DND-41 (cell line): Measurements from ENCODE around the gene TOMM34.
A peak's percentile ranks its signal among the peaks of the same experiment; 100 is the strongest.

Source experiments
- ATAC-seq: fragments of 200-7000 bp; cut with Tn5 transposase; 3 replicates; pipeline ENCODE4 v1.9.1; 2021; ENCODE audit warnings: low read depth; ENCODE audit not compliant: insufficient read depth
- DNase-seq: peaks from one replicate; pipeline ENCODE4 v3.0.0-alpha.2; 2020
- H2AFZ ChIP-seq: 2 replicates; pipeline ENCODE4 v1.6.0; 2012; ENCODE audit warnings: low read depth, low read length
- H3K27ac ChIP-seq: 2 replicates; pipeline ENCODE4 v1.5.1; 2012; ENCODE audit warnings: low read length, inconsistent platforms
- H3K27me3 ChIP-seq: fragments of 200-600 bp; sonication (generic); 2 replicates; pipeline ENCODE4 v1.6.0; 2012; ENCODE audit warnings: low read length, mild to moderate bottlenecking, inconsistent platforms; ENCODE audit not compliant: insufficient read depth, poor library complexity
- H3K36me3 ChIP-seq: 2 replicates; pipeline ENCODE4 v1.5.1; 2012; ENCODE audit warnings: low read length, inconsistent platforms; ENCODE audit not compliant: insufficient read depth
- H3K4me1 ChIP-seq: 2 replicates; pipeline ENCODE4 v1.5.1; 2012; ENCODE audit warnings: mild to moderate bottlenecking, low read length; ENCODE audit not compliant: insufficient read depth
- H3K4me2 ChIP-seq: 2 replicates; pipeline ENCODE4 v1.6.0; 2012; ENCODE audit warnings: mild to moderate bottlenecking, moderate library complexity, low read length, inconsistent platforms; ENCODE audit not compliant: insufficient read depth
- H3K4me3 ChIP-seq, 2 experiments: fragments of 200-600 bp in 1 of 2; shearing (Covaris generic) in 1 of 2; 2 replicates each; pipeline ENCODE4 v1.5.1; 2012 to 2016; ENCODE audit warnings: inconsistent platforms in 2 of 2, low read length in 2 of 2, mild to moderate bottlenecking in 2 of 2, low read depth in 1 of 2, moderate library complexity in 1 of 2
- H3K79me2 ChIP-seq: 2 replicates; pipeline ENCODE4 v1.6.0; 2012; ENCODE audit warnings: low read length, inconsistent platforms; ENCODE audit not compliant: insufficient read depth
- H3K9ac ChIP-seq: 2 replicates; pipeline ENCODE4 v1.6.0; 2012; ENCODE audit warnings: low read depth, mild to moderate bottlenecking, inconsistent platforms, low read length, moderate library complexity
- H3K9me3 ChIP-seq: 2 replicates; pipeline ENCODE4 v1.5.1; 2012; ENCODE audit warnings: low read length, moderate library complexity, mild to moderate bottlenecking, inconsistent platforms; ENCODE audit not compliant: insufficient read depth, severe bottlenecking
- H4K20me1 ChIP-seq: 2 replicates; pipeline ENCODE4 v1.6.0; 2012; ENCODE audit warnings: low read length; ENCODE audit not compliant: insufficient read depth
- EZH2 ChIP-seq: IDR thresholded peaks from 3 replicates; pipeline ENCODE4 v1.6.1; 2012; ENCODE audit warnings: borderline replicate concordance, low read depth, mild to moderate bottlenecking, moderate library complexity, low read length, inconsistent platforms; ENCODE audit not compliant: severe bottlenecking
- TF ChIP-seq, protein P1 (sequence below): IDR thresholded peaks from 2 replicates; pipeline ENCODE4 v1.5.1; 2012; ENCODE audit warnings: borderline replicate concordance, low read length, moderate library complexity, mild to moderate bottlenecking; ENCODE audit not compliant: poor library complexity, severe bottlenecking; ENCODE audit errors: extremely low read depth

TOMM34 gene

DNA sequence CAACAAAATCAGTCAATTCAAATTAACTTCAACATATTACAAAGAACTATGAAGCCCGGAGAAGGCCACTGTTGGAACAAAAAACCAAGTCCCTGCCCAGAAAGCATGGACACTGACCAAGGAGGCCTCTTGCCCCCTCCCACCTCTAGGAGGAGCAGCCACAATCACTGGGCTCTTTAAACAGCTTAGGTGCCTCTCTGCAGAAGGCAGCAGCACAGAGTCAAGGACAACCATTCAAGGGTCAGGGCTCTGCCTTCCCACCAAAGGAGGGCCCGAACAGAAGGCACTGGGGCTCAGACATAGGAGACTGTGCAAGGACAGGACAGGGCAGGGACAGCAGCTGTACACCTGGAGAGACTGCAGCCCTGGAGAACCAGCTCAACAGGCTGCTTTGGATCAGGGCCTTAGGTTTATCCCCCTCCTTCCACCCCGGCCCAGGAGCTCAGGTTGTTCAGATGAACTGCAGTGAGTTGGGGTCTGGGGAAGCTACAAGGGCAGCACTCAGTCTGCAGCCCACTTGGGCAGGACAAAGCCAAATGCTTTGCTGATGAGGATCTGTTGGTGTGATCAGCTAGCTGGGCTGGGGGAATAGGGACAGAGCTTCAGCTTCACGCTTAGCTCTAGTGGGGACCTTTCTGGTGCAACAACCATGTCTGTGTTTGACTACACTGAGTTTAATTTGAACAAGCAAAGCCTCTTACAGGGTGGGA is 17.8 kb downstream of the TOMM34 start:
- H3K27ac ChIP-seq = no peak overlapping the region
- H3K4me3 ChIP-seq = no peak overlapping the region
- H3K4me2 ChIP-seq = no peak overlapping the region
- peaks cover 96% of the 10 kb centered on the region for H3K36me3 ChIP-seq
- ATAC-seq (peak; percentile 28; the same call in 1 of the 3 replicates), DNase-seq (no peak)
- peaks cover 28% of the 10 kb centered on the region for H4K20me1 ChIP-seq
- H2AFZ ChIP-seq = no peak overlapping the region
- no peaks in the 10 kb centered on the region for H3K4me1 ChIP-seq
- H3K9me3 ChIP-seq = no peaks in the 10 kb centered on the region
- no peaks in the 10 kb centered on the region for H3K27me3 ChIP-seq
- no peak for TF ChIP-seq EZH2
- TF ChIP-seq, protein P1, sequence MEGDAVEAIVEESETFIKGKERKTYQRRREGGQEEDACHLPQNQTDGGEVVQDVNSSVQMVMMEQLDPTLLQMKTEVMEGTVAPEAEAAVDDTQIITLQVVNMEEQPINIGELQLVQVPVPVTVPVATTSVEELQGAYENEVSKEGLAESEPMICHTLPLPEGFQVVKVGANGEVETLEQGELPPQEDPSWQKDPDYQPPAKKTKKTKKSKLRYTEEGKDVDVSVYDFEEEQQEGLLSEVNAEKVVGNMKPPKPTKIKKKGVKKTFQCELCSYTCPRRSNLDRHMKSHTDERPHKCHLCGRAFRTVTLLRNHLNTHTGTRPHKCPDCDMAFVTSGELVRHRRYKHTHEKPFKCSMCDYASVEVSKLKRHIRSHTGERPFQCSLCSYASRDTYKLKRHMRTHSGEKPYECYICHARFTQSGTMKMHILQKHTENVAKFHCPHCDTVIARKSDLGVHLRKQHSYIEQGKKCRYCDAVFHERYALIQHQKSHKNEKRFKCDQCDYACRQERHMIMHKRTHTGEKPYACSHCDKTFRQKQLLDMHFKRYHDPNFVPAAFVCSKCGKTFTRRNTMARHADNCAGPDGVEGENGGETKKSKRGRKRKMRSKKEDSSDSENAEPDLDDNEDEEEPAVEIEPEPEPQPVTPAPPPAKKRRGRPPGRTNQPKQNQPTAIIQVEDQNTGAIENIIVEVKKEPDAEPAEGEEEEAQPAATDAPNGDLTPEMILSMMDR = no peak
- no peaks in the 10 kb centered on the region for H3K79me2 ChIP-seq
- H3K9ac ChIP-seq = no peak overlapping the region

DNA sequence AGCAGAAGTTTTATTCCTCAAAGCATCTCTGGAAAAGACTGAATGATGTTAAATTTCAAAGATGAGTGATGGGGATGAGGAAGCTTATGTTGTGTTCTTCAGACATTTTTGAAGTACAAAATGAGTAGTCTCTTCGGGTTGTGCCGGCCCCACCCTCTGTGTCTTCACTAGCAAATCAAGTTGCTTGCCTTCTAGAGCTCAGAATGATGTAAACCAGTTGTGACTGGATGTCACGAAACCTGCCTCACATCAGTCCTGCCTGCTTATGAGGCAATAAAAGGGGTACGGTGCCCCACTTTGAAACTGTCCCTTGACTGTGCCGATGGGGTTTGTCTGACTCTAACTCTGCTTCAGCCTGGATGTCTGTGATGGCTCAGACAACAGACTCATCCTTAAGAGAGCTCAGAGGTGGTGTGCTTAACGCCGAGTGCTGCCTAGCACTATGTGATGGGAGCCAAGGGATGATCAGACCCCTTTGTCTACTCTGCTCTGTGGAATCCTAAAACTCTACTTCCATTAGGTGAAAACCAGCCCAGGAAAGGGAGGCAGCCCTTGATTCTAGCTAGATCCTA is 19.0 kb downstream of the TOMM34 start:
- TF ChIP-seq, protein P1 = no peak
- TF ChIP-seq EZH2 = no peak
- Histone ChIP-seq H4K20me1 (peaks cover 28% of the 10 kb centered on the region), H3K9me3 (no peaks in the 10 kb centered on the region), H3K4me3 (no peak overlapping the region), H3K4me2 (no peak overlapping the region), H3K4me1 (no peaks in the 10 kb centered on the region), H3K27me3 (no peaks in the 10 kb centered on the region), H2AFZ (no peak overlapping the region), H3K9ac (no peak overlapping the region), H3K79me2 (no peaks in the 10 kb centered on the region), H3K27ac (no peak overlapping the region), H3K36me3 (peaks cover 93% of the 10 kb centered on the region)
- DNase-seq (no peak), ATAC-seq (peak; percentile 8; the same call in 1 of the 3 replicates)

DNA sequence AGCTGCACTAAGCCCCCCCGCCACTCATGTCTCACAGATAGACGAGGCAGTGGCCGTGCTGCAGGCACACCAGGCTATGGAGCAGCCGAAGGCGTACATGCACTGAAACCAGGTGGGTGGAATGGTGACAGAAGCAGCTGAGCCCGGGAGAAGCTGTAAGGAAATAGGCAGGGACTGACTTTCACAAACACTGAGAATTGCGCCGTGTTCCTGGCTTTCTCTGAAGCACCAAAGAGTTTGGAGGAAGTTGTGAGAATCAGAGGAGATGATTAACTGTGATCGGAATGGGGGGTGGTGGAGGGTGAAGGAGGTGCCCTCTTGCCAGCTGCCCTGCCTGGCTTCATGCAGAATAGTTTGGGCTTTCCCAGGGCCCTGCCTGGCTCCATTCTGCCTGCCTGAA is 21.6 kb downstream of the TOMM34 start:
- no peak for ATAC-seq
- Histone ChIP-seq H3K9ac (no peak overlapping the region), H3K4me1 (no peaks in the 10 kb centered on the region), H3K4me2 (no peak overlapping the region), H3K27me3 (no peaks in the 10 kb centered on the region), H3K79me2 (no peaks in the 10 kb centered on the region), H3K27ac (no peak overlapping the region), H3K36me3 (peaks cover 83% of the 10 kb centered on the region), H2AFZ (no peak overlapping the region), H4K20me1 (peaks cover 28% of the 10 kb centered on the region), H3K4me3 (no peak overlapping the region), H3K9me3 (no peaks in the 10 kb centered on the region)
- DNase-seq = no peak
- no peak for TF ChIP-seq EZH2
- TF ChIP-seq, protein P1 = no peak
